SK-N-MC (cell line): Measurements from ENCODE around the gene SSR3.
A peak's percentile ranks its signal among the peaks of the same experiment; 100 is the strongest.
"Not testable (repeated sequence)": the region's sequence is repeated elsewhere in the genome, so short reads cannot be mapped to it uniquely, and the experiment has no call there.

Source experiments
- DNase-seq: peaks from one replicate; pipeline ENCODE4 v3.0.0-alpha.2; 2011; ENCODE audit warnings: low read depth, low spot score
- H3K27ac ChIP-seq: fragments of 200-600 bp; sonication (generic); 2 replicates; pipeline ENCODE4 v1.5.1; 2016; ENCODE audit warnings: mixed run types
- H3K36me3 ChIP-seq: fragments of 200-600 bp; sonication (generic); 2 replicates; pipeline ENCODE4 v1.6.1; 2017; ENCODE audit warnings: antibody characterized with exemption, low read length, mixed read lengths; ENCODE audit not compliant: insufficient read depth
- H3K4me3 ChIP-seq: fragments of 200-600 bp; sonication (generic); 2 replicates; pipeline ENCODE4 v1.5.1; 2016
- H3K9ac ChIP-seq: fragments of 200-600 bp; sonication (generic); 2 replicates; pipeline ENCODE4 v1.8.0; 2017; ENCODE audit warnings: mixed run types, mixed read lengths; ENCODE audit not compliant: insufficient read length
- H3K9me3 ChIP-seq: fragments of 200-600 bp; sonication (generic); 2 replicates; pipeline ENCODE4 v1.6.1; 2017; ENCODE audit warnings: low read depth, mild to moderate bottlenecking, antibody characterized with exemption, low read length, moderate library complexity, mixed read lengths
- EZH2 ChIP-seq: fragments of 200-600 bp; sonication (generic); IDR thresholded peaks from one replicate; pipeline ENCODE4 v1.6.1; 2017; ENCODE audit warnings: antibody characterized with exemption
- FOXP2 ChIP-seq: optimal IDR thresholded peaks from 2 replicates; pipeline ENCODE3; 2011; ENCODE audit warnings: mild to moderate bottlenecking, moderate library complexity; ENCODE audit not compliant: insufficient read depth; ENCODE audit errors: extremely low read length, control extremely low read depth
- POLR2AphosphoS5 ChIP-seq: IDR thresholded peaks from 2 replicates; pipeline ENCODE4 v1.6.1; 2012; ENCODE audit warnings: mild to moderate bottlenecking, low read depth, low read length, borderline replicate concordance

The SSR3 gene

DNA sequence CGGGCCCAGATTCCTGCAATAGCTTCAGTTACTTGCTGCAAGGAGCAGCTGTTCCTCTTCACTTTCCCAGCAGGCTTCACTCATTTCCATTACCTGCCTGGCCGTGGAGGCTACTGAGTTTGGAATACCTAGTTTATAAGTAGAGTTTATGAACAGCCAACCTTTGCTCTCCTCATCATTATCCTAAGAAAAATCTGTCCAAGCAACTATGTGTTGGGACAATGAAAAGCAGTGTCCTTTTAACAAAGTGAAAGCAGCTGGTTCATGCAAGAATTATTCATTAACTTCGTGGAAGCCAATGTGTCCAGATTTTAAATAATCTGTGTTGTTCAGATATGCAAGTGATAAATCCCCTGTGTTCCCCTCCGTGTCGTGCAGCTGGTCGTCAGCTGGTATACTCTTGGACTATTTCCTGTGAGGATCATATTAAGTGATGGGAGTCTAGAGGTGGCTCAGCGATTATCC is 39.3 kb upstream of the SSR3 start:
- DNase-seq, result no peak

DNA sequence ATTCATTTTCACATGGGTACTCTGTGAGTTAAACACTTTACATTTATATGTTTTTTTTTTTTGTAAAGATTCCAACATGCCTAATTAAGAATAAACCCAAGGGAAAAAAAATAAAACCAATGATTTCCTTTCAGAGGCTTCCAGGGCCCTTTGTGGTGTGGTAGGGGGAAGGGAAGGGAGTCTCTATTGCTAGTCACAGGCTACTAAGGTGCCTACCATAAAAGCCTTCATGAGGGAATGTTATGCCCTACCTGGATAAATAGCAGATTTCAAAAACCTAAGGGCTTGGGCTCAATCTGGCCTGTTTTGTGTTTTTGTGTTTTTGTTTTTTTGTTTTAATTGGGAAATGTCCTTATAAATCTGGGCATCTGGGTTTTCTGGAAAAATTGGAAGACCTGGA is 38.9 kb upstream of the SSR3 start:
- no peak for DNase-seq
- no peaks in the 10 kb centered on the region for H3K9me3 ChIP-seq
- TF ChIP-seq POLR2AphosphoS5 (no peak), EZH2 (no peak), FOXP2 (no peak)
- H3K9ac ChIP-seq, result peak overlapping the region; percentile 9
- H3K27ac ChIP-seq, result peak overlapping the region; percentile 0; the same call in 1 of the 2 replicates
- no peaks in the 10 kb centered on the region for H3K36me3 ChIP-seq
- H3K4me3 ChIP-seq, result no peak overlapping the region

More for the DNA sequence above, 39.3 kb upstream of the SSR3 start:
- no peaks in the 10 kb centered on the region for H3K9me3 ChIP-seq
- H3K9ac ChIP-seq, result no peak overlapping the region
- TF ChIP-seq POLR2AphosphoS5 (no peak), FOXP2 (no peak), EZH2 (no peak)
- H3K27ac ChIP-seq, result 0 out of 2 replicates have a peak overlapping the region, but pooled peaks have one; percentile 0
- H3K36me3 ChIP-seq, result no peaks in the 10 kb centered on the region
- no peak overlapping the region for H3K4me3 ChIP-seq

GRCh38 chr3:156589806-156590205 is 34.9 kb upstream of the SSR3 start:
- H3K4me3 ChIP-seq, result not testable (repeated sequence)

GRCh38 chr3:156587760-156588069 is 32.8 kb upstream of the SSR3 start:
- no peak overlapping the region for H3K4me3 ChIP-seq
- no peak for TF ChIP-seq FOXP2
- TF ChIP-seq EZH2, result no peak
- no peak for TF ChIP-seq POLR2AphosphoS5
- H3K9ac ChIP-seq, result no peak overlapping the region
- no peak overlapping the region for H3K27ac ChIP-seq
- no peak for DNase-seq
- no peaks in the 10 kb centered on the region for H3K9me3 ChIP-seq
- H3K36me3 ChIP-seq, result no peaks in the 10 kb centered on the region

More at GRCh38 chr3:156589806-156590205, 34.9 kb upstream of the SSR3 start:
- H3K9ac ChIP-seq, H3K36me3 ChIP-seq, H3K9me3 ChIP-seq, H3K27ac ChIP-seq, DNase-seq: not testable (repeated sequence)

GRCh38 chr3:156586905-156587759 is 32.2 kb upstream of the SSR3 start:
- no peak overlapping the region for H3K9ac ChIP-seq
- no peaks in the 10 kb centered on the region for H3K9me3 ChIP-seq
- H3K4me3 ChIP-seq, result no peak overlapping the region
- TF ChIP-seq EZH2, result no peak
- TF ChIP-seq FOXP2, result no peak
- no peak for TF ChIP-seq POLR2AphosphoS5
- H3K36me3 ChIP-seq, result no peaks in the 10 kb centered on the region
- no peak overlapping the region for H3K27ac ChIP-seq
- DNase-seq, result no peak

DNA sequence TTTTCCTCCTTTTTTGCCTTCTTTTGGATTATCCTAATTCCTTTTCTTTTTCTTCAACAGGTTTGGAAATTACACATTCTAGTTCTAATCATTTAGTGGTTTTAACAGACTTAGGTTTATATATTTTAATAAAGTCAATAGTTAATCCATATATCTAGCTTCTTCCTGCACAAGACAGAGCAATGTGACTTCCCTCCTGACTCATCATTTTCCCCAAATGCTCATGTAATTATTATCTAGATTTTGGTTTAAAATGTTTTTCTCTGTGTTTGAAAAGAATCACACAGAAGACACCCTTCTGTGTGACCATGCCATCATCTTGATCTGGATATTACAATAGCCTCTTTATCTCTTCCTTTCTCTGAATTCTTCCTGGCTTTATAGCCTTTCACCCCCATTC is 28.6 kb upstream of the SSR3 start:
- Histone ChIP-seq H3K36me3 (no peaks in the 10 kb centered on the region), H3K9ac (no peak overlapping the region), H3K9me3 (no peaks in the 10 kb centered on the region), H3K27ac (no peak overlapping the region), H3K4me3 (no peak overlapping the region)
- TF ChIP-seq FOXP2, result no peak
- TF ChIP-seq POLR2AphosphoS5, result no peak
- no peak for TF ChIP-seq EZH2
- DNase-seq, result no peak

DNA sequence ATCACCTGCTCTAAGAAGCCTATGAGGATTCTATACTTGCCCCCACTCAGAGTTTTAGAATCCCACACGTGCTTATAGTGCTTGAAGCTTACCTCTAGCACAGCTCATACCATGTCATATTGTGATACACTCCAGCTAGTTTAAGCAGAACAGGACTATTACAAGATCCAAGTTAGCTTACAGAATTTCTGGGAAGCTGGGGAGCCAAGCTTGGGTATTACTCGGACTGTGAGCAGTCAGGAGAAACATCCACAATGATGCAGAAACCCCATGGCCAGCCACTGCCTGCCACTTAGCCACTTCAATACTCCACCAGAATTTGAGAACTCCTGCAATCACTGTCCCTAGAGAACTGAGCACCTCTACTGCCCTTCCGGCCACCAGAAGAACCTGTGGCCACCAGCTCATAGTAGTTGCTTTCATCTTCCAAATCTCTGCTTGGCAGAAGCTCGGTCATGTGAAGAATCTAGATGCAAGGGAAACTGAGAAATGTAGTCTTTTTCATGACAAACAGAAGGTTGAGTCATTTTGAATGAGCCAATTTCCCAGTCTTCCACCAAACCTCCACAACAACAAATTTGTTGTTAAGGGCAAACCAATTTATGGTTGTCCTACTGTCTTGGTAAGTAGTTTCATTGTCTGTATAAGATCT is 27.7 kb upstream of the SSR3 start:
- no peaks in the 10 kb centered on the region for H3K9me3 ChIP-seq

DNA sequence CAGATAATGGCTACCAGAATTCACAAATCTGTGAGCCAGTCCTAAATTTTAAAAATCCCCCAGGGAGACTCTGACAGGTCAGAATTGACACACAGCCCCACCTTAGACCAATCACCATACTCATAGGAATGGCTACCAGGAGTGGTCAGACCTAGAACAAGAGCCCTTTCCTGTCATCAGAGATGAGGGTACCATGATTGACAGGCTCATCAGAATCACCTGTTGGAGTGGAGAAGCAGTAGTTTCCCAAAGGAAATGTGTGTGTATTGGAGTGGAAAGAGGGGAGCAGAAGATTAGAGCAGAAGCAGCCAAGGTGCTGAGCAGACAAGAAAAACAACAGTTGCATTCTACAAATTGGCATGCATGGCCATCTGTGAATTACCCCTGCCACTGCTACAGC is 27.0 kb upstream of the SSR3 start:
- H3K27ac ChIP-seq, result no peak overlapping the region
- TF ChIP-seq FOXP2, result no peak
- TF ChIP-seq POLR2AphosphoS5, result no peak
- TF ChIP-seq EZH2, result no peak
- H3K4me3 ChIP-seq, result no peak overlapping the region
- H3K36me3 ChIP-seq, result no peaks in the 10 kb centered on the region
- H3K9me3 ChIP-seq, result no peaks in the 10 kb centered on the region
- DNase-seq, result no peak
- no peak overlapping the region for H3K9ac ChIP-seq

More for the DNA sequence above, 27.7 kb upstream of the SSR3 start:
- no peak overlapping the region for H3K27ac ChIP-seq
- no peaks in the 10 kb centered on the region for H3K36me3 ChIP-seq
- no peak for TF ChIP-seq POLR2AphosphoS5
- no peak for TF ChIP-seq FOXP2
- TF ChIP-seq EZH2, result no peak
- no peak overlapping the region for H3K4me3 ChIP-seq
- no peak for DNase-seq
- no peak overlapping the region for H3K9ac ChIP-seq
